Embryonic facial prominence (tissue), 1 donor: ENCODE results near the gene IRGC.
"Not testable (repeated sequence)": the region's sequence is repeated elsewhere in the genome, so short reads cannot be mapped to it uniquely, and the experiment has no call there.

Experiments
- DNase-seq: peaks from one replicate; pipeline ENCODE4 v3.0.0-alpha.2; 2016; ENCODE audit errors: extremely low spot score

IRGC gene

DNA sequence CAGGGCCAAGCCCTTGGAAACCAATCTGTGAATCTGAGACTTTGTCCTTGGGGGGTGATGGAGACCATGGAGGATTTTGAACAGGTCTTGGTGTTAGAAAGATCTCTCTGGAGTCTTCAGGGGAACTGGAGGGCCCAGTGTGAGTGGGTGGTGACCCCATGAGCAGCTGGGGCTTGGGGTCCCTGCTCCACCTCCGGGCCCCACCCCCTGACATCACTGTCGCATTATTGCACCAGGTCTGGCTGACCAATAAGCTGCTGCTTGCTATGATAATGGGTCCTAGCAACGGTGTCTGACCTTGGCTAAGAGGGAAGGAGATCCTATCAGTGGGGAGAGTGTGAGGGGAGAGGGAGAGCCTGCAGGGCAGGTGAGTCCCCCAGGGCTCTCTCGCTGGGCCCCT lies at the start of gene IRGC:
TSS of gene IRGC (plus strand) at position 301 of the 400 bp plus-strand sequence. CDS start 2,483 bp downstream, outside the sequence.
- no peak for DNase-seq

DNA sequence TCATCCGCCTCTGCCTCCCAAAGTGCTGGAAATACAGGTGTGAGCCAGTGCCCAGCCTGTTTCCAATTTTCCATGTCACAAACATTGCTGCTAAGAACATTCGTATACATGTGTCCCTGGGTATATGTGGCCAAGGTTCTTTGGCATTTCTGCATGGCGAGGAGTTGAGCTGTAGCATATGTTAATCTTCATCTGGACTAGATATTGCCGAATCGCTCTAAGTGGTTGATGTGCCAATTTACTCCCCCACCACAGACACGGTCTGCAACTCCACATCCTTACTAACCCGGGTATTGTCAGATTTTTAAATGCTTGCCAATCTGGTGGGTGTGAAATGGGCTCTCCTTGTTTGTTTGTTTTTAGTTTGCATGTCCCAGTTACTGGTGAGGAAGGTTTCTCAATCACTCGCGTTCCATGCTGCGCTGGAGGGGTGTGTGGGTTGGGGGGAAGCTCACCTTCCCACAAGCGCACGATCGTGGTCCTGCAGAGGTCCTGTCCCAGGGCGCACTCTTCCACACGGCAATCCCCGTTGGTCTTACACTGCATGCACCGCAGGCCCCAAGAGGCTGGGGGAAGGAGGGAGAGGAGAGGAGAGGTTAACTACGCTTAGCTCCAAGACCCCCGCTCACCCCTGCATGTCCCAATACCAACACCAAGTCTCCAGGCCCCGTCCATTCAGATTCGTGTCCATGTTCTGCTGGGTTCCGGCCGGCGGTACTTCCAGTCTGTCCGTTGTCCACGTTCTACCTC lies 48.6 kb upstream of the IRGC start:
- DNase-seq: no peak

- DNase-seq: peak; percentile 16
Observed at GRCh38 chr19:43667876-43668405, 47.9 kb upstream of the IRGC start.

DNA sequence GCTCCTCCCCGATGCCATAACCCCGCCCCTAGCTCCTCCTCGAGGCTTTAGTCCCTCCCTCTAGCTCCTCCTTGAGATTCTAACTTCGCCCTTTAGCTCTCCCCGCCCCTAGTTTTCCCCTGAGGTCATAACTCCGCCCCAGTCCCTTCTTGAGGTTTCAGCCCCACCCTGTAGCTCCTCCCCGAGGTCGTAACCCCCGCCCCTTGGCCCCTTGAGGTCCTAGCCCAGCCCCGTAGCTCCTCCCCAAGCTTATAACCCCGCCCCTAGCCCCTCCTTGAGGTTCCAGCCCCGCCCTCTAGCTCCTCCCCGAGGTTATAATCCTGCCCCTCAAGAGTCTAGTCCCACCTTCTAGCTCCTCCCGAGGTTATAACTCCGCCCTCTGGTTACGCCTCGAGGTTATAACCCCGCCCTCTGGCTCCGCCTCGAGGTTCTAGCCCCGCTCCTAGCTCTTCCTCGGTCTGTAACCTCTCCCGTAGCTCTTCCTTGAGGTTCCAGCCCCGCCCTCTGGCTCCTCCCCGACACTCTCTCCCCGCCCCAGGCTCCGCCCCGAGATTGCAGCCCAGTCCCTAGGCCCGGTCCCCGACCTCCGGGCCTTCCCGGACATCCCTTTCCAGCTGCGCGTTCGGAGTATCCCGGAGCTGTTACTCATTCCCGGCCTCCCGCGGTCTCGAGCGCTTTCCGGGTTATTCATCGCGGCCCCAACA lies 47.3 kb upstream of the IRGC start:
- peak; percentile 93 for DNase-seq

GRCh38 chr19:43672061-43672679 lies 43.7 kb upstream of the IRGC start:
- no peak for DNase-seq

DNA sequence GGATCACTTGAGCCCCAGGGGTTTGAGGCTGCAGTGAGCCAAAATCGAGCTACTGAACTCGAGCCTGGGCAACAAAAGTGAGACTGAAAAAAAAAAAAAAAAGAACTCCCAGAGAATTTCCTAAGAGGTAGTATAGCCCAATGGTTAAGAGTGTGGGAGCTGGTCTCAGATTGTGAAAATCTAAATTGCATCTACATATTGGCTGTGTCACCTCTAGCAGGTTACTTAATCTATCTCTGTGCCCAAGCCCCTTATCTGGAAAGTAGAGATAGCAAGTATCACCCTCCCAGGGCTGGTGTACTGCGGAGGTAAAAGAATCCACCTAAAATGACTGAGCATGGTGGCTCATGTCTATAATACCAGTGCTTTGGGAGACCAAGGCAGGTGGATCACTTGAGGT lies 42.2 kb upstream of the IRGC start:
- no peak for DNase-seq

DNA sequence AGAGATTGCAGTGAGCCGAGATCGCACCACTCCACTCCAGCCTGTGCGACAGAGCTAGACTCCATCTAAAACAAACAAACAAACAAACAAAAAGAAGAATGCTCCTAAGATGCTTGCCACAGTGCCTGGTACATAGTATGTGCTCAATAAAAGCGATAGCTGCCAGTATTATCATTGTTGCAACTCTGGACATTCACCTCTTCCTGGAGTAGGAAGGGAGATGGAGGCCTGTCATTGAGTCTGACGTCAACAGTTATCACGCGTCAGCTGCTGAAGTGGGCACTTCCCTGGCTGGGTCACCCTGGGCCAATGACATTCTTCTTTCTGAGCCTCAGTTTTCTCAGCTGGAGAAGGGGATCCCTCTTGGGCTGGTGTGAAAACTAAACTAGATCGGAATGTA lies 41.7 kb upstream of the IRGC start:
- no peak for DNase-seq

GRCh38 chr19:43674596-43674995 lies 41.3 kb upstream of the IRGC start:
- DNase-seq: no peak

DNA sequence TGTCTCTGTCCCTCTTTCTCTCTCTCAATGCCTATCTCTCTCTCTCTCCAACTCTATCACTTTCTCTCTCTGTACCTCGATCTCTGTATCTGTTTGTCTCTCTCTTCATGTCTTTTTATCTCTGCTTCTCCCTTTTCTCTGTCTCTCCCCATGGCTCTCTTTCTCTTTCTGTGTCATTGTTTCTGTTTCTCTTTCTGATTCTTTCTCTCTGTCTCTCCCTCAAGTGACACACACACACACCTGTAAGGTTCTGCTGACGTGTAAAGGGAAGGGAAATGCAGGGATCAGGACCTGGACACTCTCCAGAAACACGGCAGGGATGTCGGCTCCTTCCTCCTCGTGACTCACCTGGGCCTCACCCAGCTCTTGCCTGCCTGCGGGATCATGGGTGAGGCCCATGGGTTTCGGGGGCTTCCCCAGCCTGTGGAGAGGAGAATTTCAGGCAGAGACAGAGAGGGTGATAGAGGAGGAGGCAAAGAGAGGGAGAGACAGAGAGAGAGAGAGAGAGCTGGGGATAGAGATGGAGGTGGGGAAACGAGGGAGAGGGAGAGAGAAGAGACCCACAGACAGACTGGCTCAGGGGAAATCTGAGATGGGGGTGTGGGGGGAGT lies 40.5 kb upstream of the IRGC start:
- DNase-seq: no peak

DNA sequence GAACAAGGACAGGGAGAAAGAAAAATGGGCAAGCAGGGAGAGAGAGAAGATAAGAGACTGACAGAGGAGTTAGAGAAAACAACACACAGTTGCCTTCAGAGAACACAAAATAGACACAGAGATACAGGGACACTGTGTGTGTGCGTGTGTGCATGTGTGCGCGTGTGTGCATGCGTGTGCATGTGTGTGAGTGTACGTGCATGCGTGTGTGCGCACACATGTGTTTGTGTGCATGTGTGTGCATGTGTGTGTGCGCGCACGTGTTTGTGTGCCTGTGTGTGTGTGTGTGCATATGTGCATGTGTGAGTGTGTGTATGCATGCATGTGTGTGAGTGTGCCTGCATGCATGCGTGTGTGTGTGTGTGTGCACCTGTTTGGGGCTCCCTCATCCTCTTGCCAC lies 40.0 kb upstream of the IRGC start:
- no peak for DNase-seq

DNA sequence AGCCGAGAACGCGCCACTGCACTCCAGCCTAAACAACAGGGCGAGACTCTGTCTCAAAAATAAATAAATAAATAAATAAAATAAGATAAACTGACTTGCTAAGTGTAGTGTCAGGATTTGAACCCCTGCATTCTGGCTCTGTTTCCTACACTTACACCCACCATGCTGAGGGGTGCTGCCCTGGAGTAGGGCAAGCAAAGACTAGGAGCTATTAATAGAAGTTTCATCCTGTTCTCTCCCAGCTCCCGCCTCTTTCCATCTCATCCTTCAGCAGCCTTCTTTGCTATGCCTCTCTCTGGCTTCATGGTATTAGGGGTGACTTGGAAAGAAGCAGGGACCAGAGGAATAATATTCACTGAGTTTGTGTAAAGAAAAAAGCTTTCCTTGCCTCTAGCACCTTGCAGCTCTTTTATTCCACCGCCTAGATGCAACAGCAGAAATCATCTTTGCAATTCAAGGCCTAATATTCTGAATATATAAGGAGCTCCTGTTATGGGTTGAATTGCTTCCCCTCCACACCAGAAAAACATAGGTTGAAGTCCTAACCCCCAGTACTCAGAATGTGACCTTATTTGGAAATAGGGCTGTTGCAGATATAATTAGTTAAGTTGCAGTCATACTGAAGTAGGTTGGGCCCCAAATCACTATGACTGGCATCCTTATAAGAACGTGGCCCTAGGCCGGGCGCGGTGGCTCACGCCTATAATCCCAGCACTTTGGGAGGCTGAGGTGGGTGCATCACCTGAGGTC lies 37.2 kb upstream of the IRGC start:
- DNase-seq: no peak

DNA sequence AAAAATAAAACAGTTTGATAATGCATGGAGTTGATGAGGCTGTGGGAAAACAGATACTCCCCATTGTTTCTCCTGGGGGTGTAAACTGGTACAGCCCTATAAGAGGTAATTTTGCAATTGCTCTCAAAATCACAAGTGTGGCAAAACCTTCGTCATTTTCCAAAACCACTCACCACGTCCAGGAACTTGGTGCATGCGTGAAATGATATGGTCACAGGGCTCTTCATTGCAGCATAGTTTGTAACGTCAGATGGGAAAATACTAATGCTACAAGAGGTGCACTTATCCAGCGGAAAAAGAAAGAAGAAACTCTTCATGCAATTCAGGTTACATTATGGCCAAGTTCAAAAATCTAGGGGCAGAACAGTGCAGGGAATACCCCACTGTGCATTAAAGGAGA lies 34.1 kb upstream of the IRGC start:
- no peak for DNase-seq

DNA sequence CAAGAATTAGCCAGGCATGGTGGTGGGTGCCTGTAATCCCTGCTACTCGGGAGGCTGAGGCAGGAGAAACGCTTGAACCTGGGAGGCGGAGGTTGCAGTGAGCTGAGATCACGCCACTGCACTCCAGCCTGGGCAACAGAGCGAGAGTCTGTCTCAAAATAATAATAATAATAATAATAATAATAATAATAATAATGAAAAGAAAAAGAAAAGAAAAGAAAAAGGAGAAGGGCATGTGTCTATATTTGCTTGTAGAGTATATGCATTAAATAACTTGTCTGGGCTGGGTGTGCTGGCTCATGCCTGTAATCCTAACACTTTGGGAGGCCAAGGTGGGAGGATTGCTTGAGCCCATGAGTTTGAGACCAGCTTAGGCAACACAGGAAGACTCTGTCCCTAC lies 33.6 kb upstream of the IRGC start:
- DNase-seq: not testable (repeated sequence)

DNA sequence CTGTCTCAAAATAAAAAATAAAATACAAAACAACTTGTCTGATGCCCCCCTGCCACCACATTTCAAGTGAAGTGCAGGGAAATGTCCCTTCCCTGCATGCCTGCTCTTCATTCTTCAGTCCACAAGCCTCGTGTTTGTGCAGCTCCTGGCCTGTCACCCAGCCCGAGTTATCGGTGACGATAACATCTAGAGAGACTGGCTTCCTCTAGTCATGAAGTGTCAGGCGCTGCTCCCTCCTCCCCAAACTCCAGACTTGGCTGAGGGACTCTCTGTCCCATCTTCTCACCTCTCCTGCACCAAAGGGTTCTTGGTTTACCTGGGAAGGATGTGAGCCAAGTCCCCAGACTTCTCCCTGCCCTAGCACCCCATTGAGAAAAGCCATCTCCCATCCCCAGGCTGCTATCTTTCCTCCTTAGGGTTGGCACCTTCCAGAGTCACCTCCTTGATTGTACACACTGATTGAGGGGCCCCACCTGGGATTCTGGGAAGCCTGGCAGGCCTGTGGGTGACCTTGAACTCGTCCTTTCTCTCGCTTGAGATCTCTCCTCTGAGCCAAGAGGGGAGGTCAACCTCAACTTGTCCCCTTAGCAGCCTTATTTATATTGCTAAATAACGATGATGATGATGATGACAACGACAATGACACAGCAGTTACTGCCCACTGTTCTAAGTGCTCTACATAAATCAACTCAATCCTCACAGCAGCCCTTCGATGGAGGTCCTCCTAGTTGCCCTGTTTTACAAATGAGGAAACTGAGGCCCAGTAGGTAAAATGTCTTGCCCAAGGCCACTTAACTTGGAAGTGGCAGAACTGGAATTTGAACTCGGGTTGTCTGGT lies 32.8 kb upstream of the IRGC start:
- no peak for DNase-seq

- no peak for DNase-seq
Observed at GRCh38 chr19:43683905-43684304, 32.0 kb upstream of the IRGC start.

GRCh38 chr19:43684326-43684725 lies 31.6 kb upstream of the IRGC start:
- DNase-seq: no peak

GRCh38 chr19:43687660-43687997 lies 28.2 kb upstream of the IRGC start:
- no peak for DNase-seq

DNA sequence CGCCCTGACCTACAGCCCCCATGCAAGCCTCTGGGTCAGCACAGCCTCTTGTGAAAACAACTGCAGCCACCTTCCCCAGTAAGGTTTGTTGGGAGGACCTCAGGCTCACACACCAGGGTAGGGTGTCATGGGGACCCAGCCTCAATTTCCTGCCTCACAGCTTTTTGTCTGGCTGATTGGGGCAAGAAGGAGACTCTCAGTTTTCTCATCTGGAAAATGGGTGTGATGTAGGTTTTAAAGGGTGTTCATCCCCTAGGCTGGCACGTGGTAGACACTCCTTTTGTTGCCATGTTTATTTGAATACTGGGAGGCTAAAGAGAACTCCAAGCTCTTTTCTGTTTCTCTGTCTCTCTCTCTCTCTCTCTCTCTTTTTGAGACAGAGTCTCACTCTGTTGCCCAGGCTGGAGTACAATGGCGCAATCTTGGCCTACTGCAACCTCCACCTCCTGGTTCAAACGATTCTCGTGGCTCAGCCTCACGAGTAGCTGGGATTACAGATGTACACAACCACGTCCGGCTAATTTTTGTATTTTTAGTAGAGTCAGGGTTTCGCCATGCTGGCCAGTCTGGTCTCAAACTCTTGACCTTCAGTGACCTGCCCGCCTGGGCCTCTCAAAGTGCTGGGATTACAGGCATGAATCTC lies 27.7 kb upstream of the IRGC start:
- no peak for DNase-seq

- no peak for DNase-seq
Observed at GRCh38 chr19:43690444-43690843, 25.4 kb upstream of the IRGC start.

DNA sequence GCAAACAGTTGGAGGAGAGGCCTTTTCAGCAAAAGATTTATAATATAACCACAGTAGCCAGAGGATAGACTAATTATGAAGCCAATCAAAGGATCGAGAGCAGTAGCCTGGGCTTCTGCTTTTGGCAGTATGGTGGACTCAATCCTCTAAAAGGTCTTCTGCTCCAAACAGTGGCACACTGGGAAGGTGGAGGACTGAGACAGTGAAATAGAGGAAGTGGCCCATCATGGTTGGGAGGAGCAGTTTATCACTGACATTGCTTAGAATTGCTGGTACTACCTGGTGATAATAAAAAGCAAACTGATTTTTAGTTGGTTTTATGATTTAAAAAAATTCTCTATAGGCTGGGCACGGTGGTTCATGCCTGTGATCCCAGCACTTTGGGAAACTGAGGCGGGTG lies 25.0 kb upstream of the IRGC start:
- no peak for DNase-seq
